Heart left ventricle (tissue), 16 donors: ENCODE data around the gene NOS1AP. TPM values are rescaled to one million over a fixed set of nuclear protein-coding genes. Genes with fewer than 3 reads are reported as not detected.

Experiments
- ATAC-seq, 4 donors: fragments of 200-7000 bp; cut with Tn5 transposase; one replicate each; pipeline ENCODE4 v1.9.1; 2020 to 2022; ENCODE audit warnings: moderate library complexity in 4 of 4, mild to moderate bottlenecking in 3 of 4, moderate number of reproducible peaks in 1 of 4
- DNase-seq, 5 donors: peaks; one replicate each; pipeline ENCODE4 v3.0.0-alpha.2; 2020
- H3K27ac ChIP-seq, 12 donors: fragments of 200-600 bp; sonication (generic) in 4 of 12; one replicate each; pipeline versions ENCODE4 v1.5.0 to v1.8.0; 2016 to 2022; ENCODE audit warnings: mild to moderate bottlenecking in 2 of 12
- H3K27me3 ChIP-seq, 9 donors: fragments of 200-600 bp; sonication (generic) in 2 of 9; one replicate each; pipeline versions ENCODE4 v1.5.1 to v1.8.0; 2016 to 2022; ENCODE audit warnings: mild to moderate bottlenecking in 3 of 9
- H3K36me3 ChIP-seq, 9 donors: fragments of 200-600 bp; sonication (generic) in 2 of 9; one replicate each; pipeline versions ENCODE4 v1.5.0 to v1.8.0; 2018 to 2022; ENCODE audit warnings: mild to moderate bottlenecking in 2 of 9
- H3K4me1 ChIP-seq, 12 donors: fragments of 200-600 bp; sonication (generic) in 4 of 12; one replicate each; pipeline versions ENCODE4 v1.5.0 to v1.8.0; 2016 to 2022; ENCODE audit warnings: mild to moderate bottlenecking in 3 of 12
- H3K4me3 ChIP-seq, 12 donors: fragments of 200-600 bp; sonication (generic) in 4 of 12; one replicate each; pipeline versions ENCODE4 v1.5.0 to v1.8.0; 2017 to 2022; ENCODE audit warnings: mild to moderate bottlenecking in 9 of 12, moderate library complexity in 4 of 12
- H3K9me3 ChIP-seq, 12 donors: fragments of 200-600 bp; sonication (generic) in 4 of 12; one replicate each; pipeline versions ENCODE4 v1.5.0 to v1.8.0; 2016 to 2022; ENCODE audit warnings: mild to moderate bottlenecking in 1 of 12
- POLR2A ChIP-seq, 2 donors: fragments of 450-650 bp; IDR thresholded peaks; one replicate each; pipeline ENCODE4 v1.6.1; 2017; ENCODE audit warnings: antibody characterized with exemption in 2 of 2, mild to moderate bottlenecking in 2 of 2, moderate library complexity in 2 of 2
- WGBS, 4 donors: extraction: QIAGEN DNeasy Blood & Tissue Kit in 2 of 4; methylation state at CpG; one replicate each; pipeline versions ENCODE4 v1.1.5 to v1.1.7; 2013 to 2018; 5-methylcytosine and 5-hydroxymethylcytosine counted together
- intact Hi-C, 10 donors: fragments of 100-400 bp; cut with DNase I; formaldehyde crosslinking; loops; one replicate each; pipeline versions ENCODE4 v1.11.1 to v1.14.2; 2022
- polyA plus RNA-seq, 2 donors: library from polyadenylated mRNA; stranded (reverse); fragments of 200-250 nt; gene quantifications; one replicate each; pipeline ENCODE4 v1.2.3, GENCODE V29; 2013
- total RNA-seq, 9 donors: library from RNA; depleted of rRNA in 2 of 9; stranded (reverse); fragments of >200 nt in 2 of 9; fragmentation: NEBNext Ultra II Directional in 3 of 9; extraction: Animal tissue kit (Norgen Biotek cat#: 25700) in 3 of 9; gene quantifications; one replicate each; pipeline versions ENCODE4 v1.1.0 to v1.2.4, GENCODE V29; 2016 to 2023
- TF ChIP-seq, protein P1 (sequence below), 12 donors: fragments of 200-600 bp; sonication (generic) in 4 of 12; IDR thresholded peaks; one replicate each; pipeline versions ENCODE4 v1.5.0 to v1.8.0; 2018 to 2022; ENCODE audit warnings: antibody characterized with exemption in 12 of 12, mild to moderate bottlenecking in 5 of 12
- donor health status: ischemic (EF 13 %, LVEDD 7.1; RV severe dilation, severe dysfunction).
- donor health status: healthy with polysubstance abuse.
- donor health status: DM: no; HTN: yes; CAD: no.
- donor health status: DM: no; HTN: no; CAD: no.
- donor health status: ischemic (EF 25% LVEDD 6.9; RV normal size, moderate dysfunction).
- donor health status: ischemic (EF 25% LVEDD 5.7; RV mildly dilated, moderate dysfunction).
- donor health status: healthy.
- donor health status: DM: yes; HTN: yes; CAD: no.
- donor health status: ischemic (EF 35%, LVEDD 5.7; RV mildly dilated, moderate dysfunction).
- donor health status: nonischemic (EF 11% LVEDD 7.7; RV severe dilation, severe dysfunction).
- donor health status: DM: yes; HTN: yes; CAD: no.
- donor health status: PGD.
- donor health status: ischemic (EF 29% LVEDD 5.4; RV normal size, mild dysfunction).
- donor health status: nonischemic (EF 23%, LVEDD 6.1; RV moderate dilation, normal function).

Gene NOS1AP
- total and polyA plus RNA-seq, 11 donors: 1.1 to 6.4 (median 4.3) TPM

GRCh38 chr1:162213281-162213912 lies 143.9 kb downstream of the NOS1AP start:
- WGBS, 4 donors: 38 to 53% (median 45%) methylated on average over 7 of the region's 7 CpGs
- Histone ChIP-seq H3K27me3 (no peaks in the 10 kb centered on the region), H3K27ac (peak overlapping the region in 8 of 12 donors; percentile 24 to 78 (median 65)), H3K36me3 (no peaks in the 10 kb centered on the region), H3K9me3 (no peaks in the 10 kb centered on the region), H3K4me3 (no peak overlapping the region), H3K4me1 (peaks cover 0 to 38% (median 12%) of the 10 kb centered on the region in 12 donors)
- peak; percentile 44 to 69 (median 58) for DNase-seq
- intact Hi-C loops: no loop called here
- TF ChIP-seq, protein P1, sequence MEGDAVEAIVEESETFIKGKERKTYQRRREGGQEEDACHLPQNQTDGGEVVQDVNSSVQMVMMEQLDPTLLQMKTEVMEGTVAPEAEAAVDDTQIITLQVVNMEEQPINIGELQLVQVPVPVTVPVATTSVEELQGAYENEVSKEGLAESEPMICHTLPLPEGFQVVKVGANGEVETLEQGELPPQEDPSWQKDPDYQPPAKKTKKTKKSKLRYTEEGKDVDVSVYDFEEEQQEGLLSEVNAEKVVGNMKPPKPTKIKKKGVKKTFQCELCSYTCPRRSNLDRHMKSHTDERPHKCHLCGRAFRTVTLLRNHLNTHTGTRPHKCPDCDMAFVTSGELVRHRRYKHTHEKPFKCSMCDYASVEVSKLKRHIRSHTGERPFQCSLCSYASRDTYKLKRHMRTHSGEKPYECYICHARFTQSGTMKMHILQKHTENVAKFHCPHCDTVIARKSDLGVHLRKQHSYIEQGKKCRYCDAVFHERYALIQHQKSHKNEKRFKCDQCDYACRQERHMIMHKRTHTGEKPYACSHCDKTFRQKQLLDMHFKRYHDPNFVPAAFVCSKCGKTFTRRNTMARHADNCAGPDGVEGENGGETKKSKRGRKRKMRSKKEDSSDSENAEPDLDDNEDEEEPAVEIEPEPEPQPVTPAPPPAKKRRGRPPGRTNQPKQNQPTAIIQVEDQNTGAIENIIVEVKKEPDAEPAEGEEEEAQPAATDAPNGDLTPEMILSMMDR (IDR thresholded peaks at IDR 0.05): no peak
- peak; percentile 77 to 87 (median 82) for ATAC-seq

- no peak for DNase-seq
- 66 to 78% (median 74%) methylated on average over 6 of the region's 6 CpGs for WGBS, 4 donors
- Histone ChIP-seq H3K4me1 (peaks cover 0 to 42% (median 17%) of the 10 kb centered on the region in 12 donors), H3K4me3 (no peak overlapping the region), H3K9me3 (no peaks in the 10 kb centered on the region), H3K27me3 (no peaks in the 10 kb centered on the region), H3K36me3 (no peaks in the 10 kb centered on the region), H3K27ac (peak overlapping the region in 6 of 12 donors; percentile 43 to 78 (median 66))
- TF ChIP-seq, protein P1 (IDR thresholded peaks at IDR 0.05): no peak
- no peak for TF ChIP-seq POLR2A (IDR thresholded peaks at IDR 0.05)
- intact Hi-C loops: no loop called here
- peak in 2 of 4 donors; percentile 36 to 48 for ATAC-seq
Measured at GRCh38 chr1:162214202-162214601, 144.7 kb downstream of the NOS1AP start.

DNA sequence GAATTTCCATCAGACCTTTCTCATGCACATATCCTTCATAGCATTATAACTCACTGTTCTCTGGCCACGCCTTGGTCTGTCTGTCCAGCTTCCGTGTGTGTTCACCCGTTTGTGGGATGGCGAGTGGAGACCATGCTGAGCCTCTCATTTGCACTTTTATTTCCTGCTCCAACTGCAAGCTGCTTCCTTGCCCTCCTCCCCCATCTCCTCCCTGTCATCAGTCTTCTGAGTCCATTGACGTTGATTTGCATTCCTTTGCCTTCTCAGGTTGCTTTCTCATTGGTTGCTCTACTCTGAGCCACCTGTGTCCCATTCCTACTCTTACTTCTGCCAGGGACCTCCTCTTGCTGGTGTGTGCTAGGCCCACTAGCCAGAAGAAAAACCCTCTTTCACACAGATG lies 146.4 kb downstream of the NOS1AP start:
- intact Hi-C loops: loop anchor here in 1 of 10 donors (5.0 kb wide), 1 partner anchor 154 kb away; no protein-coding TSS in a partner anchor
- no peak for ATAC-seq

GRCh38 chr1:162216604-162217003 lies 147.1 kb downstream of the NOS1AP start:
- H3K36me3 ChIP-seq: no peaks in the 10 kb centered on the region
- H3K4me3 ChIP-seq: no peak overlapping the region
- no peak for TF ChIP-seq POLR2A (IDR thresholded peaks at IDR 0.05)
- TF ChIP-seq, protein P1 (IDR thresholded peaks at IDR 0.05): no peak
- no peak for DNase-seq
- no peak for ATAC-seq
- peak overlapping the region in 1 of 12 donors; percentile 4 for H3K27ac ChIP-seq
- WGBS, 4 donors: 87 to 97% (median 92%) methylated on average over 1 of the region's 1 CpG
- intact Hi-C loops: loop anchor here in 1 of 10 donors (5.0 kb wide), 1 partner anchor 154 kb away; no protein-coding TSS in a partner anchor
- H3K27me3 ChIP-seq: no peaks in the 10 kb centered on the region
- H3K9me3 ChIP-seq: no peaks in the 10 kb centered on the region
- H3K4me1 ChIP-seq: peaks cover 0 to 45% (median 17%) of the 10 kb centered on the region in 12 donors

More for the DNA sequence above, 146.4 kb downstream of the NOS1AP start:
- Histone ChIP-seq H3K27ac (no peak overlapping the region), H3K9me3 (no peaks in the 10 kb centered on the region), H3K27me3 (no peaks in the 10 kb centered on the region), H3K36me3 (no peaks in the 10 kb centered on the region), H3K4me1 (peaks cover 0 to 45% (median 17%) of the 10 kb centered on the region in 12 donors), H3K4me3 (no peak overlapping the region)
- TF ChIP-seq, protein P1 (IDR thresholded peaks at IDR 0.05): no peak
- no peak for TF ChIP-seq POLR2A (IDR thresholded peaks at IDR 0.05)
- DNase-seq: no peak
- WGBS, 4 donors: 55 to 67% (median 60%) methylated on average over 5 of the region's 5 CpGs
